ENCODE measurements around the gene CYP4V2. TPM values are rescaled to one million over a fixed set of nuclear protein-coding genes. Genes with fewer than 3 reads are reported as not detected.

Gene CYP4V2
- total and polyA plus RNA-seq, 2 donors (not counting 1 experiment from before 2014, with no cell fraction given): 9.5 to 18.3 TPM

DNA sequence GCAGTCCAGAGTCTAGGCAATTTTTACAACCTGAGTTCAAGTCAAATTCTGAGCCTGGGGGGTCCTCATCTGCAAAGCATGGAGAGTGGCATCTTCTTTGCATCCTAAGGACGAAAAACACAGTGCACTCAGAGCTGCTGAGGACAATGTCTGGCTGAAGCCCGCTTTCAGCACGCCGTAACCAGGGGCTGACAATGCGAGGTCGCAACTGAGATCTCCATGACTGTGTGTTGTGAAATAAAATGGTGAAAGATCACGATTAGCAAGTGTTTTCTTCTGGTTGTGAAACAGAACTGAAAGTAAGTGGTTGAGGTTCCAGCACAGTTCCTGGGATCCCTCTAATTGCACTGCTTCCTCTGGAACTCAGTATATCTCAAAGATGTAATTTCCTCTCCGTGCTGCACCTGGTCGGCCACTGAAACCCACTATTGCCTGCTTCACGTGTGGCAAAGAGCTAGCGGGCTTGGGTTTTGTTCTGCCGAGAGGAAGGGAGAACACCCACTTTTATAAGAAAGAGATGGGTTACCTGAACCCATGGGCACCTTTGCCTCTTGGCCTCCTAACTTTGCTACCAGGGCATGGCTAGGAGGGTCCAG is 66.9 kb downstream of the CYP4V2 start:
- Mint-ChIP-seq H3K4me3 (no peak overlapping the region), H3K4me1 (no peaks in the 10 kb centered on the region), H3K27ac (no peak overlapping the region), H3K27me3 (no peaks in the 10 kb centered on the region), H3K9me3 (ENCODE audit: insufficient read depth) (no peaks in the 10 kb centered on the region)
- DNase-seq (no peak), ATAC-seq (ENCODE audit: low read depth) (no peak)
- TF ChIP-seq, protein P1, sequence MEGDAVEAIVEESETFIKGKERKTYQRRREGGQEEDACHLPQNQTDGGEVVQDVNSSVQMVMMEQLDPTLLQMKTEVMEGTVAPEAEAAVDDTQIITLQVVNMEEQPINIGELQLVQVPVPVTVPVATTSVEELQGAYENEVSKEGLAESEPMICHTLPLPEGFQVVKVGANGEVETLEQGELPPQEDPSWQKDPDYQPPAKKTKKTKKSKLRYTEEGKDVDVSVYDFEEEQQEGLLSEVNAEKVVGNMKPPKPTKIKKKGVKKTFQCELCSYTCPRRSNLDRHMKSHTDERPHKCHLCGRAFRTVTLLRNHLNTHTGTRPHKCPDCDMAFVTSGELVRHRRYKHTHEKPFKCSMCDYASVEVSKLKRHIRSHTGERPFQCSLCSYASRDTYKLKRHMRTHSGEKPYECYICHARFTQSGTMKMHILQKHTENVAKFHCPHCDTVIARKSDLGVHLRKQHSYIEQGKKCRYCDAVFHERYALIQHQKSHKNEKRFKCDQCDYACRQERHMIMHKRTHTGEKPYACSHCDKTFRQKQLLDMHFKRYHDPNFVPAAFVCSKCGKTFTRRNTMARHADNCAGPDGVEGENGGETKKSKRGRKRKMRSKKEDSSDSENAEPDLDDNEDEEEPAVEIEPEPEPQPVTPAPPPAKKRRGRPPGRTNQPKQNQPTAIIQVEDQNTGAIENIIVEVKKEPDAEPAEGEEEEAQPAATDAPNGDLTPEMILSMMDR (IDR thresholded peaks at IDR 0.05): no peak
- no peak for TF ChIP-seq EZH2 (IDR thresholded peaks at IDR 0.05; ENCODE audit: borderline replicate concordance, insufficient read depth, low read depth, low read length, poor library complexity, severe bottlenecking)
- 93% methylated on average over 10 of the region's 12 CpGs for WGBS (ENCODE audit: insufficient coverage)
- H3K27me3 ChIP-seq (replicated peaks in 1 of 4; ENCODE audit: control extremely low read depth in 1 of 4, control insufficient read depth in 3 of 4, insufficient read depth in 4 of 4, low read length in 3 of 4): no peaks in the 10 kb centered on the region
- H4K20me1 ChIP-seq (ENCODE audit: control insufficient read depth, insufficient read depth, low read length, poor library complexity, severe bottlenecking): no peaks in the 10 kb centered on the region
- H3K4me1 ChIP-seq (ENCODE audit: control insufficient read depth in 2 of 2, insufficient read depth in 2 of 2, low read length in 2 of 2): no peaks in the 10 kb centered on the region
- H3K4me2 ChIP-seq (replicated peaks; ENCODE audit: low read depth, low read length, poor library complexity, severe bottlenecking): no peak overlapping the region
- no peaks in the 10 kb centered on the region for H3K9me3 ChIP-seq (ENCODE audit: control extremely low read depth in 1 of 3, control insufficient read depth in 2 of 3, insufficient read depth in 1 of 3, low read length in 2 of 3)
- H3K4me3 ChIP-seq (ENCODE audit: control extremely low read depth in 1 of 5, extremely low read depth in 1 of 5, insufficient read depth in 1 of 5, low read depth in 2 of 5, low read length in 4 of 5): no peak overlapping the region
- no peaks in the 10 kb centered on the region for H3K36me3 ChIP-seq (replicated peaks in 1 of 2; ENCODE audit: control extremely low read depth in 1 of 2, control insufficient read depth in 1 of 2, extremely low read depth in 1 of 2, insufficient read depth in 2 of 2, low read length in 1 of 2)
- no peak overlapping the region for H3K27ac ChIP-seq (ENCODE audit: low read length in 2 of 2)
- no peak overlapping the region for H2AFZ ChIP-seq (ENCODE audit: insufficient read depth, low read depth, low read length, poor library complexity, severe bottlenecking)
- no peak overlapping the region for H3K9ac ChIP-seq (ENCODE audit: low read length)
- ChIA-PET CTCF (no interaction called here), POLR2A (no interaction called here)
- intact Hi-C loops (cut with micrococcal nuclease): no loop called here
- H3K79me2 ChIP-seq (ENCODE audit: control insufficient read depth, insufficient read depth, low read length): no peaks in the 10 kb centered on the region

DNA sequence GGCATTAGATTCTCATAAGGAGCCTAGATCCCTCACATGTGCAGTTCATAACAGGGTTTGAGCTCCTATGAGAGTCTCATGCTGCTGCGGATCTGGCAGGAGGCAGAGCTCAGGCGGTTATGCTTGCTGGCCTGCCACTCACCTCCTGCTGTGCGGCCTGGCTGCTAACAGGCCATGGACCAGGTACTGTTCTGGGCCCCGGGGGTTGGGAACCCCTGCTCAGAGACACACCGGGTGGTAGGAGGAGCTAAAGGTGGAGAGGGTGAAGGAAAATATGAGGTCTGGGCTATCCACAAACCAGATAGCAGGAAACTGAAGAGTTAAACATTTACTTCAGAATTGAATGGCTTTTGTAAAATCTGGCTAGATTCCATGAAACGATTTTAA is 68.7 kb downstream of the CYP4V2 start:
- WGBS (ENCODE audit: insufficient coverage): 96% methylated on average over 4 of the region's 6 CpGs
- no peak overlapping the region for H2AFZ ChIP-seq (ENCODE audit: insufficient read depth, low read depth, low read length, poor library complexity, severe bottlenecking)
- H3K4me3 ChIP-seq (ENCODE audit: control extremely low read depth in 1 of 5, extremely low read depth in 1 of 5, insufficient read depth in 1 of 5, low read depth in 2 of 5, low read length in 4 of 5): no peak overlapping the region
- no peak overlapping the region for H3K27ac ChIP-seq (ENCODE audit: low read length in 2 of 2)
- DNase-seq (no peak), ATAC-seq (ENCODE audit: low read depth) (no peak)
- POLR2A ChIA-PET: no interaction called here
- no peak overlapping the region for H3K4me3 Mint-ChIP-seq
- no peak overlapping the region for H3K4me2 ChIP-seq (replicated peaks; ENCODE audit: low read depth, low read length, poor library complexity, severe bottlenecking)
- CTCF ChIA-PET: no interaction called here
- no peak for TF ChIP-seq EZH2 (IDR thresholded peaks at IDR 0.05; ENCODE audit: borderline replicate concordance, insufficient read depth, low read depth, low read length, poor library complexity, severe bottlenecking)
- TF ChIP-seq, protein P1 (IDR thresholded peaks at IDR 0.05): no peak
- no peaks in the 10 kb centered on the region for H3K79me2 ChIP-seq (ENCODE audit: control insufficient read depth, insufficient read depth, low read length)
- H3K9me3 ChIP-seq (ENCODE audit: control extremely low read depth in 1 of 3, control insufficient read depth in 2 of 3, insufficient read depth in 1 of 3, low read length in 2 of 3): no peaks in the 10 kb centered on the region
- no peaks in the 10 kb centered on the region for H3K36me3 ChIP-seq (replicated peaks in 1 of 2; ENCODE audit: control extremely low read depth in 1 of 2, control insufficient read depth in 1 of 2, extremely low read depth in 1 of 2, insufficient read depth in 2 of 2, low read length in 1 of 2)
- no peaks in the 10 kb centered on the region for H3K4me1 Mint-ChIP-seq
- H3K4me1 ChIP-seq (ENCODE audit: control insufficient read depth in 2 of 2, insufficient read depth in 2 of 2, low read length in 2 of 2): no peaks in the 10 kb centered on the region
- intact Hi-C loops (cut with micrococcal nuclease): no loop called here
- no peaks in the 10 kb centered on the region for H3K27me3 ChIP-seq (replicated peaks in 1 of 4; ENCODE audit: control extremely low read depth in 1 of 4, control insufficient read depth in 3 of 4, insufficient read depth in 4 of 4, low read length in 3 of 4)
- H4K20me1 ChIP-seq (ENCODE audit: control insufficient read depth, insufficient read depth, low read length, poor library complexity, severe bottlenecking): no peaks in the 10 kb centered on the region
- H3K9me3 Mint-ChIP-seq (ENCODE audit: insufficient read depth): no peaks in the 10 kb centered on the region
- no peak overlapping the region for H3K9ac ChIP-seq (ENCODE audit: low read length)
- H3K27ac Mint-ChIP-seq: no peak overlapping the region
- no peaks in the 10 kb centered on the region for H3K27me3 Mint-ChIP-seq

Other genes starting within 250 kb of the CYP4V2 start
- gene TLR3, start 122.4 kb upstream of the CYP4V2 start, total RNA-seq: 0.10 TPM in 1 of 2 replicates, not detected in the other
- gene TLR3, start 122.4 kb upstream of the CYP4V2 start, polyA plus RNA-seq: not detected in 2 replicates
- not detected in 2 replicates for gene FAM149A, start 86.9 kb upstream of the CYP4V2 start, total RNA-seq
- 0.12 and 0.42 TPM in 2 replicates for gene FAM149A, start 86.9 kb upstream of the CYP4V2 start, polyA plus RNA-seq
- 0.44 and 0.73 TPM in 2 replicates for gene KLKB1, start 35.9 kb downstream of the CYP4V2 start, total RNA-seq
- gene KLKB1, start 35.9 kb downstream of the CYP4V2 start, polyA plus RNA-seq: 1.0 and 1.3 TPM in 2 replicates
- not detected in 2 replicates for gene F11, start 74.6 kb downstream of the CYP4V2 start, total RNA-seq
- 0.06 TPM in 1 of 2 replicates, not detected in the other for gene F11, start 74.6 kb downstream of the CYP4V2 start, polyA plus RNA-seq

Data from B cell (primary cell).